SJCRH30 (cell line): Measurements from ENCODE around the gene FTCDNL1. TPM values are rescaled to one million over a fixed set of nuclear protein-coding genes. Genes with fewer than 3 reads are reported as not detected.
A peak's percentile ranks its signal among the peaks of the same experiment; 100 is the strongest.

ENCODE experiments used
- DNase-seq, 2 experiments: peaks; one replicate each; pipeline ENCODE4 v3.0.0-alpha.2; 2015 to 2020
- H3K27ac ChIP-seq: fragments of 250-450 bp; sonication (Bioruptor Pico); 2 replicates; pipeline ENCODE4 v1.5.1; 2020; ENCODE audit warnings: mild to moderate bottlenecking, moderate library complexity
- H3K27me3 ChIP-seq: fragments of 250-450 bp; sonication (Bioruptor Pico); 2 replicates; pipeline ENCODE4 v1.5.1; 2020; ENCODE audit warnings: mild to moderate bottlenecking, moderate library complexity
- H3K36me3 ChIP-seq: fragments of 250-450 bp; sonication (Bioruptor Pico); 2 replicates; pipeline ENCODE4 v1.5.1; 2020; ENCODE audit warnings: mild to moderate bottlenecking, moderate library complexity
- H3K4me1 ChIP-seq: fragments of 250-450 bp; sonication (Bioruptor Pico); 2 replicates; pipeline ENCODE4 v1.5.1; 2020; ENCODE audit warnings: mild to moderate bottlenecking, moderate library complexity
- H3K4me3 ChIP-seq: fragments of 250-450 bp; sonication (Bioruptor Pico); 2 replicates; pipeline ENCODE4 v1.5.1; 2020; ENCODE audit warnings: mild to moderate bottlenecking, moderate library complexity
- H3K9me3 ChIP-seq: fragments of 250-450 bp; sonication (Bioruptor Pico); replicated peaks from 2 replicates; pipeline ENCODE4 v1.5.1; 2020; ENCODE audit warnings: mild to moderate bottlenecking, moderate library complexity
- total RNA-seq: library from RNA; depleted of rRNA; stranded (reverse); fragments of >200 nt; shearing (Covaris generic); gene quantifications from 2 replicates; pipeline ENCODE4 v1.2.3, GENCODE V29; 2014; rRNA removed

FTCDNL1 gene
- total RNA-seq, 1 experiment from 2014 or later, result 1.5 TPM

DNA sequence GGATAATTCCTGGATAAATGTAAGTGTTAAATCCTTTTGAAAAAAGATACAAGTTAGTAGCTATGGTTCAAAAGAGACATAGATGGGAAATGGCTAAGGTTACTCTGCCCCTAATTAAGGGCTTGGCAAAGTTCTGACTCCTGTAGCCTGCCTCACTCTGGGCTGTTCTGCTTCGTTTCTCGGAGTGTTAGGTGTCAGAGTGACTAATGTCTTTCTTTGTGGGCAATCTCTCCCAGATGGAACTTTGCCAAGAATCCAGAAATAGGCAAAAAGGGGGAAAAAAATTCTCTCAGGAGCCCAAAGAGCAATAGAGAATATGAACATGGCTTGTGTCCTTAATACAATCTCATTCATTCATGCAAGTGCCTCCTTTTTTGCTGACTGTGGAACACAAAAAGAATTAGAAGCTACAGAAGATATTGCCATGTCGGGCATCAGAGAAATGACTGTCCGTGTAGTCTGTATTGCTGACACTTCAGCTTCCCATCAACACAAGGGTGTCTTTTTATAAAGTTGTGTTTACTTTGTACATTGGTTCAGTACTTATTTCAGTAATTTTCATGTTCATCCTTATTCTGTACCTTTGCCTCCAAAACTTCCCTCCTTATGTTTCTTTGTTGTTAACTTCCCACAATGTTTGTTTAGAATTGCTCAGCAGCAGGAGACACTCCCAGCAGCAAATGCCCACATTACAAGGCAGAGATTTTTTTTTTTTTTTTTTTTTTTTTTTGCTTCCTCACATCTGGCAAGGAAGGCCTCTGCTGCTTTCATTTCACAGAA is 134.0 kb downstream of the FTCDNL1 start:
- no peaks in the 10 kb centered on the region for H3K36me3 ChIP-seq
- DNase-seq, result peak; percentile 33 to 66

DNA sequence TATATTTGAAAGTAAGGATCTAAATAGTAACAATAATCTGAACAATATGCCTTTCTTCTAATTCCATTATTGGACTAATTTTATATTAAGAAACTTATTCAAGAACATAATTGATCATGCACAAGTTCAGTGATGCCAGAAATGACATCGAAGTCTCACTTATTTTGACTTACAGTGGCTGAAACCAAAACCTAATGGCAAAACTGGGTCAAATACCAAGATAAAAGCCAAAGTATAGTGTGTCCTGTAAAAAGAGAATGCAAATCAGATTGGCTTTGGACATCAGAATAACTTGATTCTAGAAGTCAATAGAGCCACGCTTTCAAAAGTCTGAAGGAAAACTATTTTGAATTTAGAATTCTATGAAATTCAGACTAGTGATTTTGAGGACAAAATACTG is 137.2 kb downstream of the FTCDNL1 start:
- no peak for DNase-seq
- Histone ChIP-seq H3K4me1 (peaks cover 7% of the 10 kb centered on the region), H3K27me3 (no peaks in the 10 kb centered on the region), H3K36me3 (no peaks in the 10 kb centered on the region), H3K4me3 (no peak overlapping the region), H3K9me3 (no peaks in the 10 kb centered on the region), H3K27ac (no peak overlapping the region)

More for the DNA sequence above, 134.0 kb downstream of the FTCDNL1 start:
- H3K4me1 ChIP-seq, result peaks cover 7% of the 10 kb centered on the region
- no peaks in the 10 kb centered on the region for H3K27me3 ChIP-seq
- no peak overlapping the region for H3K27ac ChIP-seq
- H3K4me3 ChIP-seq, result no peak overlapping the region
- no peaks in the 10 kb centered on the region for H3K9me3 ChIP-seq

DNA sequence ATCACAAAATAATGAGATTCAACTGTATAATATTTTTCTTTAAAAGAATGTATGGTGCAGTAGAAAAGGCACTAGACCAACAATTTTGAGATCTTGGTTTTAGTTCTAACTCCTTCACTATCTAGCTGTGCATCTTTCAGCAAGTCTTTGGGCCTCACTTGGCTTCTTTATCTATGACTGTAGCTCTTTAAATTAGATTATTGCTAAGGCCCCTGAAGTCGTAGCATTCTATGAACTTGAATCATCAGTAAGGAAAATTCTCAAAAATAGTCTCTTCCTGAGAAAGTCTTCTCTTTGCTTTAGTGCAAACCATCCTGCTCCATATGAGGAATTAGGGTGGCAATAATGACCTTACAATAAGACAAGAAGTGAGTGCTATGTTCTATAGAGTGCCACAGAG is 140.4 kb downstream of the FTCDNL1 start:
- Histone ChIP-seq H3K36me3 (no peaks in the 10 kb centered on the region), H3K9me3 (peaks cover 6% of the 10 kb centered on the region; the same call in 1 of the 2 replicates), H3K4me3 (no peak overlapping the region), H3K27ac (no peak overlapping the region), H3K4me1 (no peaks in the 10 kb centered on the region), H3K27me3 (no peaks in the 10 kb centered on the region)
- DNase-seq, result no peak

Other genes with a start within 250 kb of the FTCDNL1 start
- 19.4 and 20.7 TPM in 2 replicates for gene C2orf69, start 60.1 kb upstream of the FTCDNL1 start, total RNA-seq
- gene TYW5, start 104.3 kb upstream of the FTCDNL1 start, total RNA-seq, result 9.8 and 11.8 TPM in 2 replicates
- 26.9 and 31.1 TPM in 2 replicates for gene MAIP1, start 104.4 kb upstream of the FTCDNL1 start, total RNA-seq